ENCODE data around the gene ETV6.

DNA sequence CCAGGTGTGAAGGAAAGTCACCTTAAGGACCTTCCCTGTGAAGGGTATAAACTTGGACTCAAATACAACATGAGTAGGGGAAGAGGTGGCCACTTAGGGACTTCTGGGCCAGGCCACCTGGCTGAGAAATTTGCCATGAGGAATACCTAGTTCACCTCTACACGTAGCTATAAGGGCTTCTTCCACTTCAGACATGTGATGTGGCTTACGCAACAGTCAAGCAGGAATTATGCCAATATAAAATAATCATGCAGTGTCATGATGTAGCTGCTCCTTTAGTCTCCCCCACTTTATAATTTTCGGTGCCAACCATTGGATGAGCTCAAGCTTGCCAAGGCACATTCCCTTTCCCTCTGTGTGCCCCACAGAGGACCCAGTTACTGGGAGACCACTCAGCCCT, 254.7 kb downstream of the ETV6 start:
- TF ChIP-seq, protein P1, sequence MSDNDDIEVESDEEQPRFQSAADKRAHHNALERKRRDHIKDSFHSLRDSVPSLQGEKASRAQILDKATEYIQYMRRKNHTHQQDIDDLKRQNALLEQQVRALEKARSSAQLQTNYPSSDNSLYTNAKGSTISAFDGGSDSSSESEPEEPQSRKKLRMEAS (IDR thresholded peaks at IDR 0.05): no peak
- TF ChIP-seq YY1 (IDR thresholded peaks at IDR 0.05; ENCODE audit: extremely low read depth, insufficient replicate concordance, low read depth, low read length) (no peak), POLR2A (IDR thresholded peaks at IDR 0.05; ENCODE audit: borderline replicate concordance, extremely low read depth, insufficient read depth, insufficient read length) (no peak), JUND (IDR thresholded peaks at IDR 0.05) (no peak), POLR2AphosphoS5 (IDR thresholded peaks at IDR 0.05; ENCODE audit: low read depth, low read length) (no peak), RAD21 (IDR thresholded peaks at IDR 0.05; ENCODE audit: low read depth) (no peak), SP1 (IDR thresholded peaks at IDR 0.05; ENCODE audit: low read depth) (no peak)
- TF ChIP-seq, protein P2, sequence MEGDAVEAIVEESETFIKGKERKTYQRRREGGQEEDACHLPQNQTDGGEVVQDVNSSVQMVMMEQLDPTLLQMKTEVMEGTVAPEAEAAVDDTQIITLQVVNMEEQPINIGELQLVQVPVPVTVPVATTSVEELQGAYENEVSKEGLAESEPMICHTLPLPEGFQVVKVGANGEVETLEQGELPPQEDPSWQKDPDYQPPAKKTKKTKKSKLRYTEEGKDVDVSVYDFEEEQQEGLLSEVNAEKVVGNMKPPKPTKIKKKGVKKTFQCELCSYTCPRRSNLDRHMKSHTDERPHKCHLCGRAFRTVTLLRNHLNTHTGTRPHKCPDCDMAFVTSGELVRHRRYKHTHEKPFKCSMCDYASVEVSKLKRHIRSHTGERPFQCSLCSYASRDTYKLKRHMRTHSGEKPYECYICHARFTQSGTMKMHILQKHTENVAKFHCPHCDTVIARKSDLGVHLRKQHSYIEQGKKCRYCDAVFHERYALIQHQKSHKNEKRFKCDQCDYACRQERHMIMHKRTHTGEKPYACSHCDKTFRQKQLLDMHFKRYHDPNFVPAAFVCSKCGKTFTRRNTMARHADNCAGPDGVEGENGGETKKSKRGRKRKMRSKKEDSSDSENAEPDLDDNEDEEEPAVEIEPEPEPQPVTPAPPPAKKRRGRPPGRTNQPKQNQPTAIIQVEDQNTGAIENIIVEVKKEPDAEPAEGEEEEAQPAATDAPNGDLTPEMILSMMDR (IDR thresholded peaks at IDR 0.05 in 2 of 3, conservative IDR thresholded peaks at IDR 0.05 in 1 of 3; ENCODE audit: borderline replicate concordance in 1 of 3, insufficient read depth in 1 of 3, low read depth in 2 of 3, low read length in 2 of 3): no peak
- TF ChIP-seq, protein P3, sequence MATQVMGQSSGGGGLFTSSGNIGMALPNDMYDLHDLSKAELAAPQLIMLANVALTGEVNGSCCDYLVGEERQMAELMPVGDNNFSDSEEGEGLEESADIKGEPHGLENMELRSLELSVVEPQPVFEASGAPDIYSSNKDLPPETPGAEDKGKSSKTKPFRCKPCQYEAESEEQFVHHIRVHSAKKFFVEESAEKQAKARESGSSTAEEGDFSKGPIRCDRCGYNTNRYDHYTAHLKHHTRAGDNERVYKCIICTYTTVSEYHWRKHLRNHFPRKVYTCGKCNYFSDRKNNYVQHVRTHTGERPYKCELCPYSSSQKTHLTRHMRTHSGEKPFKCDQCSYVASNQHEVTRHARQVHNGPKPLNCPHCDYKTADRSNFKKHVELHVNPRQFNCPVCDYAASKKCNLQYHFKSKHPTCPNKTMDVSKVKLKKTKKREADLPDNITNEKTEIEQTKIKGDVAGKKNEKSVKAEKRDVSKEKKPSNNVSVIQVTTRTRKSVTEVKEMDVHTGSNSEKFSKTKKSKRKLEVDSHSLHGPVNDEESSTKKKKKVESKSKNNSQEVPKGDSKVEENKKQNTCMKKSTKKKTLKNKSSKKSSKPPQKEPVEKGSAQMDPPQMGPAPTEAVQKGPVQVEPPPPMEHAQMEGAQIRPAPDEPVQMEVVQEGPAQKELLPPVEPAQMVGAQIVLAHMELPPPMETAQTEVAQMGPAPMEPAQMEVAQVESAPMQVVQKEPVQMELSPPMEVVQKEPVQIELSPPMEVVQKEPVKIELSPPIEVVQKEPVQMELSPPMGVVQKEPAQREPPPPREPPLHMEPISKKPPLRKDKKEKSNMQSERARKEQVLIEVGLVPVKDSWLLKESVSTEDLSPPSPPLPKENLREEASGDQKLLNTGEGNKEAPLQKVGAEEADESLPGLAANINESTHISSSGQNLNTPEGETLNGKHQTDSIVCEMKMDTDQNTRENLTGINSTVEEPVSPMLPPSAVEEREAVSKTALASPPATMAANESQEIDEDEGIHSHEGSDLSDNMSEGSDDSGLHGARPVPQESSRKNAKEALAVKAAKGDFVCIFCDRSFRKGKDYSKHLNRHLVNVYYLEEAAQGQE (IDR thresholded peaks at IDR 0.05; ENCODE audit: low read depth): no peak
- TF ChIP-seq, protein P4, sequence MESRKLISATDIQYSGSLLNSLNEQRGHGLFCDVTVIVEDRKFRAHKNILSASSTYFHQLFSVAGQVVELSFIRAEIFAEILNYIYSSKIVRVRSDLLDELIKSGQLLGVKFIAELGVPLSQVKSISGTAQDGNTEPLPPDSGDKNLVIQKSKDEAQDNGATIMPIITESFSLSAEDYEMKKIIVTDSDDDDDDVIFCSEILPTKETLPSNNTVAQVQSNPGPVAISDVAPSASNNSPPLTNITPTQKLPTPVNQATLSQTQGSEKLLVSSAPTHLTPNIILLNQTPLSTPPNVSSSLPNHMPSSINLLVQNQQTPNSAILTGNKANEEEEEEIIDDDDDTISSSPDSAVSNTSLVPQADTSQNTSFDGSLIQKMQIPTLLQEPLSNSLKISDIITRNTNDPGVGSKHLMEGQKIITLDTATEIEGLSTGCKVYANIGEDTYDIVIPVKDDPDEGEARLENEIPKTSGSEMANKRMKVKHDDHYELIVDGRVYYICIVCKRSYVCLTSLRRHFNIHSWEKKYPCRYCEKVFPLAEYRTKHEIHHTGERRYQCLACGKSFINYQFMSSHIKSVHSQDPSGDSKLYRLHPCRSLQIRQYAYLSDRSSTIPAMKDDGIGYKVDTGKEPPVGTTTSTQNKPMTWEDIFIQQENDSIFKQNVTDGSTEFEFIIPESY (IDR thresholded peaks at IDR 0.05; ENCODE audit: extremely low read depth, insufficient replicate concordance, low read length): no peak
